ENCODE measurements around the gene EML6.

- TF ChIP-seq, protein P1, sequence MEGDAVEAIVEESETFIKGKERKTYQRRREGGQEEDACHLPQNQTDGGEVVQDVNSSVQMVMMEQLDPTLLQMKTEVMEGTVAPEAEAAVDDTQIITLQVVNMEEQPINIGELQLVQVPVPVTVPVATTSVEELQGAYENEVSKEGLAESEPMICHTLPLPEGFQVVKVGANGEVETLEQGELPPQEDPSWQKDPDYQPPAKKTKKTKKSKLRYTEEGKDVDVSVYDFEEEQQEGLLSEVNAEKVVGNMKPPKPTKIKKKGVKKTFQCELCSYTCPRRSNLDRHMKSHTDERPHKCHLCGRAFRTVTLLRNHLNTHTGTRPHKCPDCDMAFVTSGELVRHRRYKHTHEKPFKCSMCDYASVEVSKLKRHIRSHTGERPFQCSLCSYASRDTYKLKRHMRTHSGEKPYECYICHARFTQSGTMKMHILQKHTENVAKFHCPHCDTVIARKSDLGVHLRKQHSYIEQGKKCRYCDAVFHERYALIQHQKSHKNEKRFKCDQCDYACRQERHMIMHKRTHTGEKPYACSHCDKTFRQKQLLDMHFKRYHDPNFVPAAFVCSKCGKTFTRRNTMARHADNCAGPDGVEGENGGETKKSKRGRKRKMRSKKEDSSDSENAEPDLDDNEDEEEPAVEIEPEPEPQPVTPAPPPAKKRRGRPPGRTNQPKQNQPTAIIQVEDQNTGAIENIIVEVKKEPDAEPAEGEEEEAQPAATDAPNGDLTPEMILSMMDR (conservative IDR thresholded peaks at IDR 0.05; ENCODE audit: low read depth, low read length), result no peak
- TF ChIP-seq EZH2 (IDR thresholded peaks at IDR 0.05; ENCODE audit: low read length, unreplicated experiment) (no peak), EZH2phosphoT487 (IDR thresholded peaks at IDR 0.05; ENCODE audit: borderline replicate concordance, low read length) (no peak)
These were observed 45.4 kb downstream of the EML6 start for GRCh38 chr2:54768772-54769428.
